Mesodermal cell (in vitro differentiated cells): ENCODE results near the gene ACSS1.

Experiments
- H3K27ac ChIP-seq: 2 replicates; pipeline ENCODE4 v1.7.0; 2013; ENCODE audit warnings: mild to moderate bottlenecking, low read depth, low read length, moderate library complexity; ENCODE audit not compliant: severe bottlenecking
- H3K36me3 ChIP-seq: 2 replicates; pipeline ENCODE4 v1.7.1; 2013; ENCODE audit warnings: mild to moderate bottlenecking, low read length, moderate library complexity; ENCODE audit not compliant: control insufficient read depth, insufficient read depth
- H3K4me1 ChIP-seq: one replicate; pipeline ENCODE4 v1.7.1; 2013; ENCODE audit warnings: mild to moderate bottlenecking, low read length; ENCODE audit not compliant: insufficient read depth, control insufficient read depth, poor library complexity, severe bottlenecking
- H3K4me3 ChIP-seq: 2 replicates; pipeline ENCODE4 v1.7.0; 2013; ENCODE audit warnings: low read length, control low read depth, mild to moderate bottlenecking; ENCODE audit not compliant: insufficient read depth, poor library complexity, severe bottlenecking; ENCODE audit errors: extremely low read depth
- H3K9me3 ChIP-seq: 2 replicates; pipeline ENCODE4 v1.7.1; 2013; ENCODE audit warnings: mild to moderate bottlenecking, low read length, moderate library complexity; ENCODE audit not compliant: control insufficient read depth
- WGBS, 2 experiments: methylation state at CpG; one replicate each; pipeline ENCODE4 v1.1.5; 2013; ENCODE audit warnings: missing lambda C conversion rate in 2 of 2; ENCODE audit not compliant: insufficient coverage in 2 of 2; 5-methylcytosine and 5-hydroxymethylcytosine counted together

ACSS1 gene

DNA sequence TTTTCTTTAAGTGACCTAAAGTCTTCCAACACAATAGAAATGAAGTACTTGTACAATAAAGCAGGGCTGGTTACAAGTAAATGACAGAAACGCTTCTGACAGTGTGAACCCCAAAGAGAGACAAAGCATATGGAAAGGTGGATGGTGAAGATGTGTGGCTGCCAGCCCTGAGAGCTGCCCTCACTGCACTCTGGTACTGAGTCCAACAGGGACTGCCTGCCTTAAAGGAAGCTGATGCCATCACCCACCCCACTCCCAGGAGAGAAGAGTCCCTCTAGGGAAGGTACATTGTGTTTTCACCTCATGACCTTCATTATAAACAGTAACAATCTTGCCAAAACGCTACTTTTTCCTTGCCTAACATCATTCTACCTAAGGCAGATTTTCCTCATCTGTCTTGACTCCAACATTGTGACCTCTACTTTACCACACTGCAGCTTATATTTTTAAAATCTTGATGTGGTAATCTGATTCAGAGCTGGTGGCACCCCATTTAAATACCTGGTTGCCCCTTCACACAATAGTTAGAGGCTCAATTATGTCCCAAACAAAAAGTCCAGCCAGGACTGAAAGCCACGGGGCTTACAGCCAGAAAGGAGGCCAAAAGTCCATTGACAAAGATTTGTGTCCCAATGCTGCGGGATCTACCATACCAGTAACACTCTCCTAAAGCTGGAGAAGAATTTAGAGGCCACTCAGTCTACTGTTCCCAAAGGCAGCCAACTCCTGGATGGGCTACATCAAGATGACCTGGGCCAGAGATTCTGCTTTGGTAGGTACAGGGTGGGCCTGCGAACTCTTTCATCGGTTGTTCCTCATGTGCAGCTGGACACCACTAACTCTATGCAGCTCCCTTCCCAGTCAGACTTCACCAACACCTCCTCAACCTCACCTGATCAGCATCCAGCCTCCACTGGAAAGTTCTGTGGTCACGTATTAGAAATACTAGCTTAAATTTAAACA, 69.8 kb downstream of the ACSS1 start:
- no peak overlapping the region for H3K4me3 ChIP-seq
- peaks cover 7% of the 10 kb centered on the region for H3K4me1 ChIP-seq
- H3K27ac ChIP-seq: no peak overlapping the region
- 95 to 98% methylated on average over 5 of the region's 7 CpGs for WGBS, 2 experiments
- no peaks in the 10 kb centered on the region for H3K9me3 ChIP-seq
- no peaks in the 10 kb centered on the region for H3K36me3 ChIP-seq

DNA sequence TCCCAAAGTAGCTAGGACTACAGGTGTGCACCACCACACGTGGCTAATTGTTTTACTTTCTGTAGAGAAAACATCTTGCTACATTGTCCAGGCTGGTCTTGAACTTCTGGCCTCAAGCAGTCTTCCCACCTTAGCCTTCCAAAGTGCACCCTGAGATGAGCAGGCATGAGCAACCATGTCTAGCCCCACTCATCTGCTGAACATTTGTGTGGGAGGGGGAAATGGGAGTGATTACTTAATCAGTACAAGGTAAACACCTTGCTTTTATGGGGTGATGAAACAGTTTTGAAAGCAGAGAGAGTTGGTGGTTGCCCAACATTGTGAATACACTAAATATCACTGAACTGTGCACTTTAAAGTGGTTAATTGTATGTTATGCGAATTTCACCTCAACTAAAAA, 70.7 kb downstream of the ACSS1 start:
- Histone ChIP-seq H3K36me3 (no peaks in the 10 kb centered on the region), H3K27ac (no peak overlapping the region), H3K9me3 (no peaks in the 10 kb centered on the region), H3K4me3 (no peak overlapping the region), H3K4me1 (peaks cover 7% of the 10 kb centered on the region)
- WGBS, 2 experiments: no CpG with 5 or more reads among the region's 2 CpGs

DNA sequence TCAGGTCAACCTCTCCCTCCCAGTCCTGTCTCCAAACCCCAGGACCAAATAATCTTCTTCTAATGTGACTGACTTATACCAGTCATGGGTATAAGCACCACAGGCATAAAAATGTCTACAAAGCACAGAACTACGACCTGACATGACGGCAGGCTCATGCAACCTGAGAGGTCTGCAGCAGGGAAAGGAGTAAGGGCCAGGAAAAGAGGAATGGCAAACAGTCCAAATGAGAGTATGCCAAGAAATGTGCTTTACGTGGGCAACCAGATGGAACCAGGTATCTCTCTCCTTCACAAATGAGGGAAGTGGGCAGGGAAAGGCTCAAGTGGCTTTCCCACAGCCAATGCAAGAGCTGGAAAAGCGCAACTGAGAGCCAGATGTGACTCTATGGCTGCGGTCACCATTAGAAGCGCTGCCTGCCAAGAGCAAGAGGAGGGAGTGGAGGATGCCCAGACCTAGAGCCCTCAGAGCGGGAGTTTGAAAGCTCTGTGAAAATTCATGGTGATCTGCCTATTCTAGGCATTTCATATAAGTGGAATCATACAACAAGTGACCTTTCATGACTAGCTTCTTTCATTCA, 71.4 kb downstream of the ACSS1 start:
- H3K27ac ChIP-seq: no peak overlapping the region
- H3K36me3 ChIP-seq: peaks cover 6% of the 10 kb centered on the region
- no peaks in the 10 kb centered on the region for H3K9me3 ChIP-seq
- WGBS, 2 experiments: 94 to 99% methylated on average over 6 to 7 of the region's 7 CpGs
- H3K4me1 ChIP-seq: peaks cover 3% of the 10 kb centered on the region
- H3K4me3 ChIP-seq: no peak overlapping the region

DNA sequence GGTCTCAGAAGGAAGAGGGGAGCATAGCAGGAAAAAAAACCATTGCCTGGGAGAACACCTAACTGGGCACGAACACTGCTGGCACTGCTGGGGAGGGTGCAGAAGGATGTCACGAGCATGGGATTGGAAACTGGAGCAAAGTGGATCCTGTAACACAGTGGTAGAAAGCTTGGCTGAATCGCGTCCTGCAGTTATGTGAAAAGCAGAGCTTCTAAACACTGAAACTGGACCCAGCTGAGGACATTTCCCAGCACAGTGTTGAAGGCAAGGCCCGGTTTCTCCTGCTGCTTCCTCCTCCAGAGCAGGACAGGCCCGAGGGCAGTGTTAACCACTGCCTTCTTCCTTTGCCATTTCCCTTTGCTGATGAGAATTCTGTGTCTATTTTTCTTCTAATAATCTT, 72.1 kb downstream of the ACSS1 start:
- Histone ChIP-seq H3K4me1 (no peaks in the 10 kb centered on the region), H3K36me3 (peaks cover 13% of the 10 kb centered on the region), H3K27ac (no peak overlapping the region), H3K4me3 (no peak overlapping the region), H3K9me3 (no peaks in the 10 kb centered on the region)
- 74 to 82% methylated on average over 5 to 6 of the region's 6 CpGs for WGBS, 2 experiments

DNA sequence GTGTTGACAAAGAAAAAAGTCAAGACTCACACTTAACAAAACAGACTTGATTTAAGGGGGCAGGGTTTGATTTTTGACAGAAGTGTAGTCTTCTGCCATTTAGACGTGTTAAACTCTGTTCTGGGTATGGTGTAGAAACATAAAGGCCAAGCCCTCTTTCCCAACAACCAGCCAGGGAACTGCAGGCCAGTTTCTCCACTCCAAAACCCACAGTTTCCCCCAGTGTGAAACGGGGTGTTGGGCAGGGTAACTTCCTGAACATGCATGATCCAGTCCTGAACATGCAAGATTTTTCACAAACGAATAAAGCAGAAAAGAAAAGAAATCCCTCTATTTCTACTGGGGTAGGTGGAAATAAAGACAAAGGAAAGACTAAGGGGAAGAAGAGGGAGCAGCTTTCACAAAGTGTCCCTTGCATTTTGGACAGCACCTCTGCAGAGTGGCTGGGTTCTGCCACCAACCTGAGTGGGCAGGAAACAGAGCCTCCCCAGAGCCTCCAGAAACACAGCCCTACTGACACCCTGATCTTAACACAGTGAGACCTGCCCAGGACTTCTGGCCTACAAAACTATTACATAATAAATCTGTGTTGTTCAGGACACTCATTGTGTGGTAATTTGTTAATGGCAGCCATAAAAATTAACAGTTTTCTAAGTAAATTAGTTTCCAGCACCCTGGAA, 72.8 kb downstream of the ACSS1 start:
- Histone ChIP-seq H3K9me3 (no peaks in the 10 kb centered on the region), H3K27ac (no peak overlapping the region), H3K4me1 (no peaks in the 10 kb centered on the region), H3K4me3 (no peak overlapping the region), H3K36me3 (peaks cover 20% of the 10 kb centered on the region)
- no CpG with 5 or more reads among the region's 3 CpGs for WGBS, 2 experiments

DNA sequence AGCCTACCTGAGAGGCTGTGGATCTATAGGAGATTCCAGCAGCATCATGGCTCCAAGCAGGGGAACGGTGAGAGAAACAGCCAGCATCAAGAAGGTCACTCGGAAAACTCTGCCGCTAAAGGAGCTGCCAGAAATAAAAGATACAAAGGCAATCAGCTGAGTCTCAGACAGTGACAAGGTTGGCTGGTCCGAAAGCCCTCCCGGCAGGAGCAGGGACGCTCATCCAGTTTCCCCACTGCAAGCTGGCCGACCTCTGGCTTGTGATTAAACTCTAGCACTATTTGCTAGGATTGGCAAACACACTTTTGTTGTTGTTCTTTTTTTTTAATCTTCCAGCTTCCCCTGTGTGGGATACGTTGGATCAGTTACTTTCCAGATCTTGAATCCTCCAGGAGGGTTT, 74.0 kb downstream of the ACSS1 start:
- Histone ChIP-seq H3K36me3 (peaks cover 22% of the 10 kb centered on the region), H3K4me1 (no peaks in the 10 kb centered on the region), H3K4me3 (no peak overlapping the region), H3K9me3 (no peaks in the 10 kb centered on the region), H3K27ac (no peak overlapping the region)
- WGBS, 2 experiments: 80 to 82% methylated on average over 6 to 7 of the region's 8 CpGs

DNA sequence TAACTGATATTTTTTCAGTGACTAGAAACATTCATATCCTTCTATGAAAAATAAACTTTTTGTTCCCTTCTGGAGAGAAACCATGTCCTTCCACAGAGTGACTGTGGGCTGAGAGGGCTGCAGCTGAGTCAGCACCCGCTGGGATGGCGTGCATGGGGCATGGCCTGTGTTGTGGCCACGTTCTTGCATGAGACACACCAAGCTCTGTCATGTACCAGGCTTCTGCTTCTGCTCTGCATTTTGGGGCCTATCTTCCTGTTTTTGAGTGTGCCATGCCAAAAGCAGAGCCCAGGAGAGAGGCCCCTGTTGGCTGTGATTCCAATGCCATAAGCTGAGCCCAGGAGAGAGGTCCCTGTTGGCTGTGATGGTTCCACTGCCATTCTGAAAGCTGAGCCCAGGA, 76.1 kb downstream of the ACSS1 start:
- Histone ChIP-seq H3K4me3 (no peak overlapping the region), H3K9me3 (no peaks in the 10 kb centered on the region), H3K27ac (no peak overlapping the region), H3K36me3 (peaks cover 41% of the 10 kb centered on the region), H3K4me1 (no peaks in the 10 kb centered on the region)
- 80 to 96% methylated on average over 3 of the region's 3 CpGs for WGBS, 2 experiments

DNA sequence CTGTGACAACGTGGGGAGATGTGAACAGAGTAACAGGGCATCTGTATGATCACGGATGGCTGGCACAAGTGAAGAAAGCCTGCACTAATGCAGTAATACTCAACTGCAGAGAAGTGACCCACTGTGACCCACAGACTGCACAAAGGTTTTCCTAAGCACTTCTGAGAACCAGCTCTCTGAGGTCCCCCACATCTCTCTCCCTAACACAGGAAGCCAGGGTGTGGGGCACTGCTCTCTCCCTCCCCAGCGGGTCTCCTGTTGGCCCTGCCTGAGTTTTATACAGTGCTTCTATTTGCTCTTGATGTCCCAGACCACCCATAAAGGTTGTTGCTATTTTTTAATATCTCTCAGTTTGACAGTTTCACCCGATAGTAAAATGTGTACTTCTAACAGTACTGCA, 76.7 kb downstream of the ACSS1 start:
- Histone ChIP-seq H3K4me1 (no peaks in the 10 kb centered on the region), H3K27ac (no peak overlapping the region), H3K4me3 (no peak overlapping the region), H3K9me3 (no peaks in the 10 kb centered on the region), H3K36me3 (peaks cover 46% of the 10 kb centered on the region)
- WGBS, 2 experiments: 96 to 100% methylated on average over 2 to 3 of the region's 4 CpGs

DNA sequence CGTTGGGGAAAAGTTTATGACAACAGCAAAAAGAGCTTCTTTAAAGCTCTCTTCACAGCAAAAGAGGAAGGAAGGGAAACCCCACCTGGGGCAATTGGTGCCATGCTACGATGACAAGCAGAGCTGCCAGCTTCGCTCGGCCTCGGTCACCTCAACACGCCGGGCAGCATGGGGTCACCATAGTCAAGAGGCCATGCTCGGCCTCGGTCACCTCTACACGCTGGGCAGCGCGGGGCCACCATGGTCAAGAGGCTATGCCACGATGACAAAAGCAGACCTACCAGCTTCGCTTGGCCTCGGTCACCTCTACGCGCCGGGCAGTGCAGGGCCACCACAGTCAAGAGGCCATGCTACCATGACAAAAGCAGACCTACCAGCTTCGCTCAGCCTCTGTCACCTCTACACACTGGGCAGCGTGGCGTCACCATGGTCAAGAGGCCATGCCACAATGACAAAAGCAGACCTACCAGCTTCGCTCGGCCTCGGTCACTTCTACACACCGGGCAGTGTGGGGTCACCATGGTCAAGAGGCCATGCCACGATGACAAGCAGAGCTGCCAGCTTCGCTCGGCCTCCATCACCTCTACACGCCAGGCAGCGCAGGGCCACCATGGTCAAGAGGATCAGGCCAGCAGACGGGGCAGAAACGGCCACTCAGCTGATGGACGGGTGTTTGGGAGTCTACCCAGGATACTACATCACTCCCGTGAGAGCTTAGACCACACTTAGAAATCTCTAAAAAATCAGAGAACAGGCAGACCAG, 77.5 kb downstream of the ACSS1 start:
- no peaks in the 10 kb centered on the region for H3K4me1 ChIP-seq
- H3K9me3 ChIP-seq: no peaks in the 10 kb centered on the region
- no peak overlapping the region for H3K4me3 ChIP-seq
- WGBS, 2 experiments: 89 to 98% methylated on average over 27 to 30 of the region's 34 CpGs
- H3K27ac ChIP-seq: no peak overlapping the region
- peaks cover 48% of the 10 kb centered on the region for H3K36me3 ChIP-seq
